IgD-negative memory B cell (primary cell): ENCODE data around the gene C17orf100. TPM values are rescaled to one million over a fixed set of nuclear protein-coding genes. Genes with fewer than 3 reads are reported as not detected.
"Not testable (repeated sequence)": the region's sequence is repeated elsewhere in the genome, so short reads cannot be mapped to it uniquely, and the experiment has no call there.

ENCODE experiments used
- H3K27ac Mint-ChIP-seq, 3 donors: one replicate each; pipeline ENCODE4 v1.8.0; 2020 to 2022; ENCODE audit warnings: mild to moderate bottlenecking in 3 of 3, mixed read lengths in 3 of 3, moderate library complexity in 1 of 3
- H3K27me3 Mint-ChIP-seq: one replicate; pipeline ENCODE4 v1.8.0; 2021; ENCODE audit warnings: mixed read lengths
- H3K36me3 Mint-ChIP-seq: one replicate; pipeline ENCODE4 v1.8.0; 2020; ENCODE audit warnings: mild to moderate bottlenecking, mixed read lengths
- H3K4me1 Mint-ChIP-seq, 3 donors: one replicate each; pipeline ENCODE4 v1.8.0; 2020 to 2022; ENCODE audit warnings: mixed read lengths in 3 of 3, mild to moderate bottlenecking in 1 of 3
- H3K4me3 Mint-ChIP-seq, 4 donors: one replicate each; pipeline ENCODE4 v1.8.0; 2020 to 2022; ENCODE audit warnings: mild to moderate bottlenecking in 4 of 4, mixed read lengths in 4 of 4, moderate library complexity in 3 of 4
- H3K9me3 Mint-ChIP-seq, 3 donors: one replicate each; pipeline ENCODE4 v1.8.0; 2020 to 2021; ENCODE audit warnings: mixed read lengths in 3 of 3, mild to moderate bottlenecking in 1 of 3
- polyA plus RNA-seq: library from polyadenylated mRNA; unstranded; fragments of 300-500 nt; fragmentation: Illumina TruSeq; gene quantifications from one replicate; pipeline ENCODE4 v1.2.3, GENCODE V29; 2021

Gene C17orf100
- polyA plus RNA-seq, 1 donor from 2014 or later: 8.0 TPM

DNA sequence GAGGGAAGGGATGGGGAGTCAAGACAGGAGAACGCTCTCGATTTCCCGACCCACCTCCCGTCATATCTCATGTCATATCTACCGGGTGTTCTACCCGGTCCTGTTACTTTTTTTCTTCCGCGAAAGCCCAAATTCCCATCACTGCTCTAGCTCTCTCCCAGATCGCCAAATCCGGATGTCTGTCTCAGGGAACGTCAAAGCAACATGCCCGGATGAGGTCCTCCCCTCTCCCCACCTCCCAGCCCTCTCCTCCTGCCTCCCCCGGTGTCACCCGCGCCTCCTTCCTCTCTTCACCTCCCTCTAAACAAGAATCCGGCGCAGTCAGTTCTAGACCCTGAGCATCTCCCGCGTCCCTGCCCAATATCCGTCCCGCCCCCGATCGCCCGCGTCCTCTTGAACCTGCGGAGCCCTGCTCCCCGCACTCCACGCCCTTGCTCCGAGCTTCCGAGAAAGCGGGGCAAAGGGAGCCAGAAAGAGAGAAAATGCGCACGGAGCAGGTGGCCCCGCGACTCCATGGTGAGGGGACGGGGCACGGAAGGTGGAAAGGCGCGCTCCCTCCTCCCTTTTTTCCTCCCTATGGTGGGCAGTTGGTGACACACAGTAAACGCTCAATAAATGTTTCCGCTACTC, 4.3 kb downstream of the C17orf100 start:
- H3K4me1 Mint-ChIP-seq: peaks cover 40 to 47% (median 42%) of the 10 kb centered on the region in 3 donors
- H3K27me3 Mint-ChIP-seq, H3K9me3 Mint-ChIP-seq, H3K36me3 Mint-ChIP-seq: not testable (repeated sequence)
- H3K4me3 Mint-ChIP-seq: peak overlapping the region; percentile 79 to 91 (median 83)
- H3K27ac Mint-ChIP-seq: peak overlapping the region in 1 of 3 donors; percentile 68

DNA sequence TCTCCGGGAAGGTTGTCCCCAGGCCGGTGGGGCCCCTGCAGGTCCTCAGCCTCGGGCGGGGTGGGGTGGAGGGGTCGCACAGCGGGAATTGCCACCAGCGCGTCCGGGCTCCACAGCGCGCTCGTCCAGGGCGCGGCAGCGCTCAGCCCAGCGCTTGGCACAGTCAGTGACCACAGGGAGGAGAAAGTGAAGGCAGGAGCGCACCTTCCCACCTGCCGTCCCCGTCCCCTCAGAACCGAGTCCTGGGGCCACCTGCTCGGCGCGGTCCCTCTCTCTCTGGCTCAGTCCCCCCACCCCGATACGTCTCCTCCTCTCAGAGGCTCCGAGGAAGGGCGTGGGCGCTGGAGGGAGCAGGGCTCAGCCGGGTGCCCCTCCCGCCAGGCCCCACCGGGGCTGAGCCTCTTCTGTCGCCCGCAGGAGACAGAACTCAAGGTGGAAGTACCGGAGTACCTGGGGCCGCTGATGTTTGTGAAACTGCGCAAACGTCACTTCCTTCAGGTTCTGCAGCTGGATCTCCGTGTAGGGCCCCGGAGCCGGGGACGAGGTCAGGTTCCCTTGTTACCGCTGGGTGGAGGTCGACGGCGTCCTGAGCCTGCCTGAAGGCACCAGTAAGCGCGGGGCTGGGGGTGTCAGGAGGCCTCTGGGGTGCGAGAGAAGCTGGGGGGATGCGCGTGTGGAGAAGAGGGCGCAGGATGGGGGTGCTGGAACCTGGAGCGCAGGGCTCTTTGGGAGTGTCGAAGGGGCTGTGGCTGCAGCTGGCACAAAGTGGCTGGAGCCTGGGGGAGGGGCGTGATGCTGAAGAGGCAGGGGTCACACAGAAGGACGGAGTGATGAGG, 5.5 kb downstream of the C17orf100 start:
- peak overlapping the region; percentile 91 to 98 (median 93) for H3K4me3 Mint-ChIP-seq
- peak overlapping the region; percentile 56 to 88 (median 88) for H3K27ac Mint-ChIP-seq
- H3K4me1 Mint-ChIP-seq: peaks cover 39 to 54% (median 46%) of the 10 kb centered on the region in 3 donors
- H3K9me3 Mint-ChIP-seq, H3K36me3 Mint-ChIP-seq, H3K27me3 Mint-ChIP-seq: not testable (repeated sequence)

DNA sequence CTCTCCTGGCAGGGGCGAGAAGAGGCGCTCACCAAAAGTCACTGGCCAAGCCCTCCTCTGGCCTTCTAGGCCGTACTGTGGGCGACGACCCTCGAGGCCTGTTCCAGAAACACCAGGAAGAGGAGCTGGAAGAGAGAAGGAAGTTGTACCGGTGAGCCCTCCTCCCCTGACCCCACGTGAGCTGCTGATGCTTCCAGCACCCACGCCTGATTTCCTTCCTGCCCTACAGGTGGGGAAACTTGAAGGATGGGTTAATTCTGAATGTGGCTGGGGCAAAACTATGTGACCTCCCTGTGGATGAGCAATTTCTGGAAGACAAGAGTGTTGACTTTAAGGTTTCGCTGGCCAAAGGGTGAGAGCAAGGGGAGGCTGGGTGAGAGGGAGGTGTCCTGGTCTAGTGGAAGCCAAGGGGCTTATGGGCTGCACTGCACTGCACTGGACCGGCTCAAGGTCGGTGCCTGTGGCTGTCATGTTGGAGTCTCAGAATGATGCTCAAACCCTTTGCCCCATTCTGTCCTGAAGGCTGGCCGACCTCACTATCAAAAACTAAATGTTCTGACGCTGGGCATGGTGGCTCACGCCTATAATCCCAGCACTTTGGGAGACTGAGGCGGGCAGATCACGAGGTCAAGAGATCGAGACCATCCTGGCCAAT, 6.2 kb downstream of the C17orf100 start:
- Mint-ChIP-seq H3K27ac (peak overlapping the region; percentile 56 to 88 (median 88)), H3K4me1 (peaks cover 37 to 55% (median 50%) of the 10 kb centered on the region in 3 donors), H3K9me3 (no peaks in the 10 kb centered on the region), H3K27me3 (no peaks in the 10 kb centered on the region), H3K36me3 (peaks cover 2% of the 10 kb centered on the region), H3K4me3 (peak overlapping the region; percentile 91 to 98 (median 93))

DNA sequence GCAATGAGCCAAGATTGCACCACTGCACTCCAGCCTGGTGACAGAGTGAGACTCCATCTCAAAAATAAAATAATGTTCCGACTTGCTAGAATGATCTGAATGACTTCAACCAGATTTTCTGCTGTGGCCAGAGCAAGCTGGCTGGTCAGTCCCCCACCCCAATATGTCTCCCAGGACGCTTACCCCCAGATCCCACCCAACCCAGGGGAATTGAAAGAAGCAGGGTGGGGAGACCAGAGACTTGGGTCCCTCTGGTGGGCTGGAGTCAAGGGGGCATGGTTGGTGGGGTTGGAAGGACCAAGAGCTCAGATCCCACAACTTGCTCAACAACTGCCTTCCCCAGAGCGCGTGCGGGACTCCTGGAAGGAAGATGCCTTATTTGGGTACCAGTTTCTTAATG, 6.8 kb downstream of the C17orf100 start:
- peak overlapping the region in 2 of 3 donors; percentile 61 to 88 for H3K27ac Mint-ChIP-seq
- not testable (repeated sequence) for H3K9me3 Mint-ChIP-seq, H3K36me3 Mint-ChIP-seq, H3K27me3 Mint-ChIP-seq
- peaks cover 32 to 51% (median 44%) of the 10 kb centered on the region in 3 donors for H3K4me1 Mint-ChIP-seq
- peak overlapping the region; percentile 74 to 91 (median 84) for H3K4me3 Mint-ChIP-seq

DNA sequence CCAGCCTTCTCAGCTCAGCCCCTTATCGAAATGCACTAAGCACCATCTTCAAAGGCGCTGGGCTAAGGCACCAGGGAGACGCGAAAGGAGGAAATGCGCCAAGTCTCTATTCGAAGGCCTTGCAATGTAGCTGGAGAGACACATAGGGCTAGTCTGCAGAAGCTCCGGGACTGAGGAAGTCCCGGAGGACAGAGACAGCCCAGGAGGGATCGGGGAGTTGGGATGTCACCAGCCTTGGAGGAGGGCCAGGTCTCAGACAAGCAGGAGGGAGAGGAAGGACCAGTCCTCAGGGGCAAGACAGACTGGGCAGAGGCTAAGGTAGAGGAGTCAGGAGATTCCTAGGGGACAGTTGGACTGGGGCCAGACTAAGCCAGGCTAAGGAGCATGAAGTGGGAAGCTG, 8.5 kb downstream of the C17orf100 start:
- Mint-ChIP-seq H3K4me3 (peak overlapping the region; percentile 44 to 90 (median 76)), H3K4me1 (peaks cover 23 to 41% (median 36%) of the 10 kb centered on the region in 3 donors), H3K27ac (peak overlapping the region; percentile 34 to 93 (median 59)), H3K27me3 (no peaks in the 10 kb centered on the region), H3K9me3 (no peaks in the 10 kb centered on the region), H3K36me3 (peaks cover 2% of the 10 kb centered on the region)

DNA sequence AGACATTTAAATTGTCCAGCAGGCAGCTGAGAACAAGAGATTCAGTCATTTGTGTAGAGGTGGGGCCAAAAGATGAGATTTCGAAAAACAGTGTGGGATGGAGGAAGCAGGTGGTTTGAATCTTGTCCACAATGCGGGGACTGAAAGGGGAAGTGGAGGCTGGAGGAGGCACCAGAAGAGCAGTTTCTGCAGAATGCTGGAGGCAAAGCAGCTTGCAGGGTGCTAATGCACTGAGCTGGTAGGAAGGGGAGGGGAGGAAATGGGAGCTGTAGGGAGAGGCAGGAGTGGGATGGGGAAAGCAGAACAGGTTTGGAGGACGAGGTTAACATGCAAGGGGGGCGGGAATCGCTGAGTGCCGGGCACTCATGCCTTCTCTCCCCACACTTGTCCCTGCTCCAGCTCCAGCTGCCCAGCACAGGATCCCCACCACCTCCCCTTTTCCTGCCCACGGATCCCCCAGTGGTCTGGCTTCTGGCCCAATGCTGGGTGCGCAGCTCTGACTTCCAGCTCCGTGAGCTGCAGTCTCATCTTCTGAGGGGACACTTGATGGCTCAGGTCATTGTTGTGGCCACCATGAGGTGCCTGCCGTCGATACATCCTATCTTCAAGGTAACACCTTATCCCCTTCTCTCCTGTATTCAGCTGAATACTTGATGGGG, 9.4 kb downstream of the C17orf100 start:
- peaks cover 2% of the 10 kb centered on the region for H3K36me3 Mint-ChIP-seq
- peak overlapping the region; percentile 34 to 93 (median 87) for H3K27ac Mint-ChIP-seq
- H3K9me3 Mint-ChIP-seq: no peaks in the 10 kb centered on the region
- H3K4me1 Mint-ChIP-seq: peaks cover 20 to 35% (median 34%) of the 10 kb centered on the region in 3 donors
- H3K4me3 Mint-ChIP-seq: peak overlapping the region; percentile 68 to 90 (median 74)
- H3K27me3 Mint-ChIP-seq: no peaks in the 10 kb centered on the region

DNA sequence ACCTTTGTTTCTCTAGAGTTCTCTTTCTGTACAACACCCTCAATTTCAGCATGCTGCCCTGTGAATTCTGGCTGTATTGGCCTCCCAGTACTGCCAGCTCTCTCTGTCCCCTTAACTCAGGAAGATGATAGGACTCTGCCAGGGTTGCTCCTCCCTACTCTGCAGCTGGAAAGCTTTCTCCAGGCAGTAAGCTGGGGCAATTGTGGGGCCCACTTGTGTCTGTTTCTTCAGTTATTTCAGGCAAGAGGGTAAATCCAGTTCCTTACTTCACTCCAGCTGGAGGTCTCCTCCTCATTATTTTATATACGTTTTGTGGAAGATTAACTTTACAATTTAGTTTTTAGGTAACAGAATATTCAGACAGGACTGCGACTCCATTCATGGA, 9.9 kb downstream of the C17orf100 start:
- Mint-ChIP-seq H3K4me3 (peak overlapping the region; percentile 68 to 77 (median 68)), H3K36me3 (peaks cover 2% of the 10 kb centered on the region), H3K9me3 (no peaks in the 10 kb centered on the region), H3K27me3 (no peaks in the 10 kb centered on the region), H3K27ac (peak overlapping the region in 1 of 3 donors; percentile 23), H3K4me1 (peaks cover 23 to 37% (median 36%) of the 10 kb centered on the region in 3 donors)

DNA sequence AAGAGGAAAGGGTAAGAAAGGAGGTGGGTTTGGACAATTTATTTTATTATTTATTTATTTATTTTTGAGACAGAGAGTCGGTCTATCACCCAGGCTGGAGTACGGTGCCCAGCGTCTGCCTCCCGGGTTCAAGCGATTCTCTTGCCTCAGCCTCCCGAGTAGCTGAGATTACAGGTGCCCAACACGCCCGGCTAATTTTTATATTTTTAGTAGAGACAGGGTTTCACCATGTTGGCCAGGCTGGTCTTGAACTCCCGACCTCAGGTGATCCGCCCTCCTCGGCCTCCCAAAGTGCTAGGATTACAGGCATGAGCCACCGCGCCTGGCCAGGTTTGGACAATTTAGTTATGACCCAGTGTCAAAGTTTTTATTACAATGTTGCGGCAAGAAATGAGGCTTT, 11.6 kb downstream of the C17orf100 start:
- not testable (repeated sequence) for H3K27ac Mint-ChIP-seq, H3K9me3 Mint-ChIP-seq, H3K36me3 Mint-ChIP-seq, H3K27me3 Mint-ChIP-seq, H3K4me3 Mint-ChIP-seq
- H3K4me1 Mint-ChIP-seq: peaks cover 20 to 36% (median 34%) of the 10 kb centered on the region in 3 donors

DNA sequence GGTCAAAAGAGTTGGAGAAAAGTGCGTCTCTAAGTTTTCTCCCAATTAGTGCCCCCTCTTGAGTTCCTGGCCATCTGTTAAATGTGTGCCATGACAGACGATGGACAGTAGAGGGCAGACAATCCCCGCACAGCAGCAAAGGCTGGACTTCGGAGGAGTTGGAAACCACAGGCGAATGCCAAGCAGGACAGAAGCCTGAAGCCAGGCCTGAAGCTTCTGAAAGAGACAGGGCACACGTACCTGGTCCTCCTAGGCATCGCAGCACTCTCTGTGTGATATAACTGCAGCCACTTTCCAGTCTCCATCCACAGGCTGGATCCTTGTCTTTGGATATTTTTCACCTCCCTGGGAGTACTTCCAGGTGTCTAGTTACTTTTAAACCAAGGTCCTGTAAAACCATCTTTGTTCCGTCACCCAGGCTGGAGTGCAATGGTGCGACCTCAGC, 14.5 kb downstream of the C17orf100 start:
- Mint-ChIP-seq H3K36me3 (peaks cover 5% of the 10 kb centered on the region), H3K9me3 (no peaks in the 10 kb centered on the region), H3K4me1 (peaks cover 15 to 21% (median 20%) of the 10 kb centered on the region in 3 donors), H3K27me3 (no peaks in the 10 kb centered on the region), H3K4me3 (peak overlapping the region in 2 of 4 donors; percentile 17 to 39), H3K27ac (no peak overlapping the region)

DNA sequence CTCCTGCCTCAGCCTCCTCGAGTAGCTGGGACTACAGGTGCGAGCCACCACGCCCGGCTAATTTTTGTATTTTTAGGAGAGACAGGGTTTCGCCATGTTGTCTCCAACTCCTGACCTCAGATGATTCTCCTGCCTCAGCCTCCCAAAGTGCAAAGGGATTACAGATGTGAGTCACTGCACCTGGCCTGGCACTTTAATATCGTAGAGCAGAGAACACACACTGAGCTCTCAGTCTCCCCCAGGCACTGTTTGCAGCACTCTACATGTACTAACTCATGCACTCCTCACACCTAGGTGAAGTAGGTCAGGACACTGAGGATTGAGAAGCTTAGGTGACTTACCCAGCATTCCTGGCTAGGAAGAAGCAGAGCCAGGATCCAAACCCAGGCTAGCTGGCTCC, 15.0 kb downstream of the C17orf100 start:
- Mint-ChIP-seq H3K4me3 (peak overlapping the region in 1 of 4 donors; percentile 17), H3K27me3 (no peaks in the 10 kb centered on the region), H3K36me3 (peaks cover 6% of the 10 kb centered on the region), H3K27ac (no peak overlapping the region), H3K9me3 (no peaks in the 10 kb centered on the region), H3K4me1 (peaks cover 12 to 17% (median 15%) of the 10 kb centered on the region in 3 donors)

DNA sequence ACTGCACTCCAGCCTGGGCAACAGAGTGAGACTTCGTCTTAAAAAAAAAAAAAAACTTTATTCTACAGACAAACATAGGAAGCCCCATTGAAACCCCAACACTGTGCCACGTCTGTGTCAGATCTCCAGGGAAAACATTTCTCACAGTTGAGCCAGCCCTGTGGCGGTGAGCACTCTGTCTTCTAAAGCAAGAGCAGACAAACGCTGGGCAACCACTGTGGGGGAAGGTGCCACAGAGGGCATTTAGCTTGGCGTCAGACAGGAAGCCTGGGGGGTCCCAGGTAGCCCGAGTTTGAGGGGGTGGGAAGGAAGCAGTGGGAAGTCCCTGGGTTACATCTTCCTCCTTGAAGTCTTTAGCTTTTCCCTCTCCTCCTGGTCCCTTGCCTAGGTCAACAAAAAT, 16.0 kb downstream of the C17orf100 start:
- no peaks in the 10 kb centered on the region for H3K27me3 Mint-ChIP-seq
- peaks cover 7% of the 10 kb centered on the region for H3K36me3 Mint-ChIP-seq
- H3K4me3 Mint-ChIP-seq: no peak overlapping the region
- no peak overlapping the region for H3K27ac Mint-ChIP-seq
- H3K4me1 Mint-ChIP-seq: peaks cover 8 to 10% (median 9%) of the 10 kb centered on the region in 3 donors
- H3K9me3 Mint-ChIP-seq: no peaks in the 10 kb centered on the region

DNA sequence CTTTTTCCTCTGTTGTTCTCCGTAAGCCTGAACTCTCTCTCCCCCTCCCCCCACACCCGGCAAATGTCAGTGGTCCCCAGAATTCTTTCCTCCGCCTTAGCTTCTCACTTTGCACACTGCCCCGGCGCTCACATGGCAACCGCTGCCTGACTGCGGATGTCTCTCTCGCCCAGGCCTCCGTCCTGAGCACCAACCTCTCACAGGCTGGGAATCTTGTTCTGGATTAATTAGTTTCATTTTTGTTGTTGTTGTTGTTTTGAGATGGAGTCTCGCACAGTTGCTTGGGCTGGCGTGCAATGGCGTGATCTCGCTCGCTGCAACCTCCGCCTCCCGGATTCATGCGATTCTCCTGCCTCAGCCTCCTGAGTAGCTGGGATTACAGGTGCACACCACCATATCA, 16.7 kb downstream of the C17orf100 start:
- H3K4me1 Mint-ChIP-seq: peaks cover 5 to 7% (median 5%) of the 10 kb centered on the region in 3 donors
- peaks cover 7% of the 10 kb centered on the region for H3K36me3 Mint-ChIP-seq
- H3K27me3 Mint-ChIP-seq: no peaks in the 10 kb centered on the region
- H3K27ac Mint-ChIP-seq: no peak overlapping the region
- H3K4me3 Mint-ChIP-seq: no peak overlapping the region
- no peaks in the 10 kb centered on the region for H3K9me3 Mint-ChIP-seq

DNA sequence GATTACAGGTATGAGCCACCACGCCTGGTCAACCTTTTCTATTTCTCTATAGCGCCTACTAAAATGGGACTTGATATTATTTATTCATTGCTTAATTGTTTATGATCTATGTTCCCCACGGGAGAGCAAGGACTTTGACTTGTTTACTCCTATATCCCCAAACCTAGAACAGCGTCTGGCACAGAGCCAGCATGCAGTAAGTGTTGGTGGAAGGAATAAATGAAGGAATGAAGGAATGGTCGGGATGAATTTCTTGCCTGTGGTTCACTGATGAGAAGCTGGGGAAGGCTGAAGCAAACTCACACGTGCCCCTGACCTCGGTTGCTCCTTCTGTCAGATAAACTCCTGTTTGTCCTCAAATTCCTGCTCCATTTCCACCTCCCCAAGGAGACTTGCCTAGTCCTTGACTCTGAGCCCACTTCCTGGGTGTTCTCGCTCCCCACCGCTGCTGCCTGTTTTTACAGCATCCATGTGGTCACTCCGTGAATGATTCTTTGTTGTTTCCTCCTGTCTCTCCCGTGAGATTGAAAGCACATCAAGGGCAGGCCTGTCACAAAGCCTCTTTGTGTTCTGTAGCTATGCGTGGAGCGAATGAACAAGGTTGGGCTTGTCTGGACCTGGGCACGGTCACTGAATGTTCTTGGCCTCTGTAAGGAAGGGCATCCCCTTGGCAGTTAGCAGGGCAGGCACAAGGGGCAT, 17.3 kb downstream of the C17orf100 start:
- Mint-ChIP-seq H3K4me3 (peak overlapping the region in 1 of 4 donors; percentile 34), H3K27me3 (no peaks in the 10 kb centered on the region), H3K9me3 (no peaks in the 10 kb centered on the region), H3K4me1 (peaks cover 5 to 7% (median 5%) of the 10 kb centered on the region in 3 donors), H3K36me3 (peaks cover 7% of the 10 kb centered on the region), H3K27ac (peak overlapping the region in 1 of 3 donors; percentile 39)
